PC-9 (cell line): ENCODE data around the gene RNH1. TPM values are rescaled to one million over a fixed set of nuclear protein-coding genes. Genes with fewer than 3 reads are reported as not detected.

Source experiments
- BruUV-seq: library from RNA; stranded (reverse); fragments of 400-500 nt; replicated peaks from 2 replicates; lab custom pipeline; 2021; lab: Mats Ljungman, UMichigan
- CTCF ChIA-PET: fragments of 300-600 bp; sonication (Branson Sonifier 250); formaldehyde crosslinking; loops from one replicate; lab custom pipeline; 2022; ENCODE audit warnings: antibody characterized with exemption; lab: Charles Lee
- POLR2A ChIA-PET: fragments of 300-600 bp; sonication (Branson Sonifier 250); formaldehyde crosslinking; loops from one replicate; lab custom pipeline; 2022; ENCODE audit warnings: antibody characterized with exemption; ENCODE audit not compliant: unreplicated experiment; lab: Charles Lee
- DNase-seq, 2 experiments: peaks; one replicate each; pipeline versions ENCODE4 v3.0.0 to v3.0.0-alpha.2; 2015 to 2022; ENCODE audit warnings: mixed read lengths in 1 of 2
- H2AFZ ChIP-seq: fragments of 200-600 bp; sonication (generic); 2 replicates; pipeline ENCODE4 v1.8.1; 2017; ENCODE audit warnings: antibody characterized with exemption
- H3F3A ChIP-seq: fragments of 200-600 bp; sonication (generic); 2 replicates; pipeline ENCODE4 v1.8.1; 2017; ENCODE audit warnings: antibody characterized with exemption, mild to moderate bottlenecking, low read depth; ENCODE audit not compliant: insufficient read depth
- H3K27ac ChIP-seq: fragments of 200-600 bp; sonication (generic); 2 replicates; pipeline ENCODE4 v1.6.1; 2016; ENCODE audit warnings: mixed run types
- H3K27me3 ChIP-seq: fragments of 200-600 bp; sonication (generic); 2 replicates; pipeline ENCODE4 v1.6.1; 2016; ENCODE audit warnings: low read depth, mixed run types; ENCODE audit not compliant: insufficient read depth
- H3K36me3 ChIP-seq: fragments of 200-600 bp; sonication (generic); 2 replicates; pipeline ENCODE4 v1.6.1; 2016; ENCODE audit warnings: low read depth, mixed run types
- H3K4me1 ChIP-seq: fragments of 200-600 bp; sonication (generic); replicated peaks from 2 replicates; pipeline ENCODE4 v1.6.1; 2016; ENCODE audit warnings: mixed run types; ENCODE audit not compliant: insufficient read depth
- H3K4me2 ChIP-seq: fragments of 200-600 bp; sonication (generic); 2 replicates; pipeline ENCODE4 v1.6.1; 2017; ENCODE audit warnings: mixed run types
- H3K4me3 ChIP-seq: fragments of 200-600 bp; sonication (generic); 2 replicates; pipeline ENCODE4 v1.6.1; 2016; ENCODE audit warnings: mixed run types
- H3K79me2 ChIP-seq: fragments of 200-600 bp; sonication (generic); 2 replicates; pipeline ENCODE4 v1.6.1; 2017; ENCODE audit warnings: low read depth, mixed run types
- H3K9me2 ChIP-seq: fragments of 200-600 bp; sonication (generic); 2 replicates; pipeline ENCODE4 v1.8.1; 2017; ENCODE audit warnings: mild to moderate bottlenecking; ENCODE audit not compliant: insufficient read depth
- H3K9me3 ChIP-seq: fragments of 200-600 bp; sonication (generic); 2 replicates; pipeline ENCODE4 v1.8.1; 2016; ENCODE audit warnings: low read depth; ENCODE audit not compliant: insufficient read depth
- H4K20me1 ChIP-seq: fragments of 200-600 bp; sonication (generic); 2 replicates; pipeline ENCODE4 v1.8.1; 2017; ENCODE audit not compliant: insufficient read depth
- CTCF ChIP-seq: fragments of 200-600 bp; sonication (generic); conservative IDR thresholded peaks from 2 replicates; pipeline ENCODE4 v1.6.1; 2017; ENCODE audit warnings: mixed run types, antibody characterized with exemption, mild to moderate bottlenecking, moderate library complexity
- EZH2 ChIP-seq: fragments of 200-600 bp; sonication (generic); IDR thresholded peaks from 2 replicates; pipeline ENCODE4 v1.8.0; 2017; ENCODE audit warnings: antibody characterized with exemption, low read depth
- intact Hi-C: fragments of 100-400 bp; cut with micrococcal nuclease; formaldehyde crosslinking; loops from one replicate; pipeline ENCODE4 v1.10.0; 2022; ENCODE audit not compliant: unreplicated experiment
- total RNA-seq: library from RNA; stranded (reverse); gene quantifications from 2 replicates; pipeline ENCODE4 v1.2.3, GENCODE V29; 2021

RNH1 gene
- total RNA-seq, 1 experiment from 2014 or later, result 87.8 TPM

- intact Hi-C loops, result loop anchor here (5.0 kb wide), 1 partner anchor 255 kb away; the partner anchor contains the start of genes BET1L and RIC8A
- BruUV-seq, result no TSS peak
- Histone ChIP-seq H3K27me3 (no peaks in the 10 kb centered on the region), H2AFZ (no peak overlapping the region), H3K4me1 (peaks cover 20% of the 10 kb centered on the region), H3K36me3 (no peaks in the 10 kb centered on the region), H3K27ac (no peak overlapping the region), H3F3A (peaks cover 4% of the 10 kb centered on the region; the same call in 1 of the 2 replicates), H3K4me3 (no peak overlapping the region), H4K20me1 (no peaks in the 10 kb centered on the region), H3K9me3 (no peaks in the 10 kb centered on the region), H3K4me2 (no peak overlapping the region), H3K9me2 (no peaks in the 10 kb centered on the region), H3K79me2 (0 out of 2 replicates have a peak, but pooled peaks cover 3% of the 10 kb centered on the region)
- ChIA-PET POLR2A (no interaction called here), CTCF (interaction anchor here (0.6 kb wide), 1 partner anchor 15 kb away, joined by 3 read pairs; no protein-coding TSS in a partner anchor)
- TF ChIP-seq CTCF, result no peak
- TF ChIP-seq EZH2, result no peak
- no peak for DNase-seq
Measured at GRCh38 chr11:462107-462890, 44.7 kb downstream of the RNH1 start.

DNA sequence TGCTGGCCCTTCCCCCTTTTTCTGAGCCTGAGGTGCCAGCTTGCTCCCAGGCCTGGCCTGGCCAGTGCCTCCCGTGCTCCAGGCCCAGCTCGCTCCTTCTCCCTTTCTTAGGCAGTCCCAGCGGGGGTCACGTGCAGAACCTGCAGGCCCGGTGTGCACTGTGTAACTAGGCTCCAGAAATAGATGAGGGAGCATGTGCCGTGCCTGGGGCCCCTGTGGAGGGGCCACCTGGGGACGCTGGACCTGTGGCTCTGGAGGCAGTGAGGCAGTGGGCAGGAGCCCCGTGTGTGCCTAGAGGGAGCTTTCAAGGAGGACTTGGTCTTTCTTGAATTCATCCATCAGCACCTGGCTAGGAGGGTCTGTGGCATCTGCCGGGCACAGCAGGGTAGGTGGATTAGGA lies 45.4 kb downstream of the RNH1 start:
- Histone ChIP-seq H3F3A (peaks cover 4% of the 10 kb centered on the region; the same call in 1 of the 2 replicates), H3K27ac (no peak overlapping the region), H4K20me1 (no peaks in the 10 kb centered on the region), H2AFZ (no peak overlapping the region), H3K79me2 (no peaks in the 10 kb centered on the region), H3K27me3 (no peaks in the 10 kb centered on the region), H3K4me2 (no peak overlapping the region), H3K36me3 (no peaks in the 10 kb centered on the region), H3K9me3 (no peaks in the 10 kb centered on the region), H3K9me2 (no peaks in the 10 kb centered on the region), H3K4me1 (peaks cover 15% of the 10 kb centered on the region), H3K4me3 (no peak overlapping the region)
- TF ChIP-seq EZH2, result no peak
- TF ChIP-seq CTCF, result no peak
- no TSS peak for BruUV-seq
- DNase-seq, result no peak
- POLR2A ChIA-PET, result no interaction called here
- intact Hi-C loops, result loop anchor here (5.0 kb wide), 1 partner anchor 254 kb away; the partner anchor contains the start of genes BET1L and RIC8A
- CTCF ChIA-PET, result no interaction called here

- TF ChIP-seq CTCF (no peak), EZH2 (no peak)
- Histone ChIP-seq H3F3A (peaks cover 2% of the 10 kb centered on the region; the same call in 1 of the 2 replicates), H3K79me2 (no peaks in the 10 kb centered on the region), H3K4me2 (peak overlapping the region; percentile 38), H3K4me3 (no peak overlapping the region), H3K9me3 (no peaks in the 10 kb centered on the region), H3K27me3 (no peaks in the 10 kb centered on the region), H2AFZ (no peak overlapping the region), H3K36me3 (no peaks in the 10 kb centered on the region), H4K20me1 (no peaks in the 10 kb centered on the region), H3K4me1 (peaks cover 4% of the 10 kb centered on the region), H3K27ac (peak overlapping the region; percentile 9; the same call in 1 of the 2 replicates), H3K9me2 (no peaks in the 10 kb centered on the region)
- intact Hi-C loops, result loop anchor here (5.0 kb wide), 1 partner anchor 253 kb away; the partner anchor contains the start of genes BET1L and RIC8A
- peak; percentile 73 to 82 for DNase-seq
- BruUV-seq, result no TSS peak
- POLR2A ChIA-PET, result interaction anchor here (0.5 to 0.7 kb wide), 4 partner anchors 11 to 358 kb away, joined by 3 to 17 read pairs (median 4); partner anchors contain the start of genes PNPLA2 and PTDSS2
- CTCF ChIA-PET, result interaction anchor here (0.6 kb wide), 1 partner anchor 303 kb away, joined by 3 read pairs; no protein-coding TSS in a partner anchor
Measured at GRCh38 chr11:460331-461199, 46.5 kb downstream of the RNH1 start.
